Activated CD8-positive, alpha-beta memory T cell treated with anti-CD3 and anti-CD28 coated beads, Interleukin-2, amount 50 U/mL, for 1 hour (primary cell): ENCODE results near the gene PPP1R13B.
"Not testable (repeated sequence)": the region's sequence is repeated elsewhere in the genome, so short reads cannot be mapped to it uniquely, and the experiment has no call there.

Experiments used
- DNase-seq: peaks from one replicate; pipeline ENCODE4 v3.0.0-alpha.2; 2020; ENCODE audit errors: extremely low read depth

Gene PPP1R13B

DNA sequence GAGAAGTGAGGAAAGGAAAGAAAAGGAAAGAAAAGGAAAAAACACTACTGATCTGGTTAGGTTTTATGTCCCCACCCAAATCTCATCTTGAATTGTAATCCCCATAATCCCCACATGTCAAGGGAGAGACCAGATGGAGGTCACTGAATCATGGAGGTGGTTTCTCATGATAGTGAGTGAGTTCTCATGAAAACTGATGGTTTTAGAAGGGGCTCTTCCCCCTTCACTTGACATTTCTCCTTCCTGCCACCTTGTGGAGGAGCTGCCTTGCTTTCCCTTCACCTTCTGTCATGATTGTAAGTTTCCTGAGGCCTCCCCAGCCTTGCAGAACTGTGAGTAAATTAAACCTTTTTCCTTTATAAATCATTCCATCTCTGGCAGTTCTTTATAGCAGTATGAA is 54.2 kb downstream of the PPP1R13B start:
- DNase-seq = not testable (repeated sequence)

GRCh38 chr14:103788086-103788485 is 59.3 kb downstream of the PPP1R13B start:
- no peak for DNase-seq

DNA sequence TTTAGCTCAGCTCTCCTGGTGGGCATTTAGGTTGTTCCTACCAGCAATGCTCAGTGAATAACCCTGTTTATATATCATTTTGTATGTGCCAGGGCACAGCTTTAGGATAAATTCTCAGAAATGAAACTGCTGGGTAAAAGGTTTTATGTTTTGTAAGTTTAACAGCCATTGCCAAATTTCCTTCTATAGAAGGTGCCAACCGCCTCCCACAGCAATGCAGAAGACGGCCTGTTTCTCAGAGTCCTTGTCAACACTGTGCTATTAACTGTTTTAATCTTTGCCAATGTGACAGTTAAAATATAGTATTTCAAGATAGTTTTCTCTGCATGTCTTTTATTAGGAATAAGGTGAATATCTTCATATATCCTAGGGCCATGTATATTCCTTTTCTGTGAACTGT is 65.0 kb downstream of the PPP1R13B start:
- no peak for DNase-seq

GRCh38 chr14:103776319-103776718 is 71.1 kb downstream of the PPP1R13B start:
- not testable (repeated sequence) for DNase-seq

DNA sequence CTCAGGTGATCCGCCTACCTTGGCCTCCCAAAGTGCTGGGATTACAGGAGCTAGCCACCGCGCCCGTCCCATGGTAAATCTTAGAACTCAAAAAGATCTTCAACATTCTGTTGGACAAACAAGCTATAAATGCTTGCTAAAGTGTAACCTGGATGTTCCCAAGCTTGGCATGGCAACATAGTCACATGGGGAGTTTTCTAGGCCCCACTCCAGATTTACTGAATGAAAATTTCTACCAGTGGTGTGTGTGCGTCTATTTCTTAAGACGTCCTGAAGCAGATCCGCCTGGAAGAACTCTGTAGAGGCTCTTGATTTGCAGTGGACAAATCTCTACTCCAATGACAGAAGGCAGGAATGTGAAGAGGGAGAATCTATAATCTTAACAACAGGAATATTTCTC is 71.9 kb downstream of the PPP1R13B start:
- no peak for DNase-seq

DNA sequence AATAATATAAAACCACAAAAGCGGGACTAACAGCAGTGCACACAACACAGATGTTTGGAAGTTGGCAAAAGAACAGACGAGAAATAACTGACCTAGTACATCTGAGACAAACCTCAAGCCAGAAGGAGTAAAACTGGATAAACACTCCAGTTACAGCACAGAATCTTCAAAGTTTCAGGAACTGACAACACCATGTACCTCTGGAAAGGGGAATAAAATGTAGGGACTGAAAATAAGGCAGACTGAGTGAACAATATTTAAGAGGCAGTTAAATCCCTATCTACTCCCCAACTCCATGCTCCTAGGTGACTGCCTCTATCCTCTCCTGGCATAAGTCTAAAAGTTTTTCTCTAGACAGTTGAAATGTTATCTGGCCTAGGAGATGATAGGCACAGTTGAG is 73.9 kb downstream of the PPP1R13B start:
- DNase-seq = no peak

DNA sequence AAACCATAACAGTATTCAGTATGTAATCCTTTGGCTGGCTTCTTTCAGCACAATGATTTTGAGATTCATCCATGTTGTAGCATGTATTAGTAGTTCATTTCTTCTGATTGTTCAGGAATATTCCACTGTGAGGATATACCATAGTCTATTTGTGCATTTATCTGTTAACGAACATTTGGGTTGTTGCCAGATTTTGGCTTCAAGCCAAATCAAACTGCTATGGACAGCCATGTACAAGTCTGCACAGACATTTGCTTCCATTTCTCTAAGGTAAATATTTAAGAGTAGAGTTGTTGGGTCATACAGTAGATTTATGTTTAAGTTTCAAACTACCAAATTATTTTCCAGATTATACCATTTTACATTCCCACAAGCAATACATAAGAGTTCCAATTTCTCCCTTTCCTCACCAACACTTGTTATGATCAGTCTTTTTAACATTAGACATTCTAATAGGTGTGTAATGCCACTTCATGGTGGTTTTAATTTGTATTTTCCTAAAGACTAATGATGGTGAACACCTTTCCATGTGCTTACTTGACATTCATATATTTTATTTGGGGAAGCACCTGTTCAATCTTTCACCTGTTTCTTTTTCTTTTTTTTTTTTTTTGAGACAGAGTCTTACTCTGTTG is 75.2 kb downstream of the PPP1R13B start:
- no peak for DNase-seq

- no peak for DNase-seq
Measured at GRCh38 chr14:103770902-103771301, 76.5 kb downstream of the PPP1R13B start.

GRCh38 chr14:103770500-103770899 is 76.9 kb downstream of the PPP1R13B start:
- no peak for DNase-seq

- DNase-seq = no peak
Measured at GRCh38 chr14:103767336-103767894, 80.0 kb downstream of the PPP1R13B start.

DNA sequence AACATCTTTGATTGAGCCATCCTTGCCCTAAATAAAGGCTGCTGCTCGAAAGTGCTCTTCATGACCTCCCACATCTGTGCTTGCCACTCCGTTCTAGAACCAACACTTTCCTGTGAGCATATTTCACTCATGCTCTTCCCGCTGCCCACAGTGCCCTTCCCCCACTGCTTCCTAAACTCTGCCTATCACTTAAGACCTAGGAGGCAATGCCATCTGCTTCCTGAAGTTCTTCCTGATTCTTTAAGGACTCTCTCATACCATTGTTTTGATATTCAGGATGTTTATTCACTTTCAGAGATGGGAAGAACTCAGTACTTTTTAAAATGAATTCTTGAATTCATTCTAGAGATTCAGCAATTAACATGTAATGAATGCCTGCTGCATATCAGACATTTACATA is 81.8 kb downstream of the PPP1R13B start:
- DNase-seq = no peak

DNA sequence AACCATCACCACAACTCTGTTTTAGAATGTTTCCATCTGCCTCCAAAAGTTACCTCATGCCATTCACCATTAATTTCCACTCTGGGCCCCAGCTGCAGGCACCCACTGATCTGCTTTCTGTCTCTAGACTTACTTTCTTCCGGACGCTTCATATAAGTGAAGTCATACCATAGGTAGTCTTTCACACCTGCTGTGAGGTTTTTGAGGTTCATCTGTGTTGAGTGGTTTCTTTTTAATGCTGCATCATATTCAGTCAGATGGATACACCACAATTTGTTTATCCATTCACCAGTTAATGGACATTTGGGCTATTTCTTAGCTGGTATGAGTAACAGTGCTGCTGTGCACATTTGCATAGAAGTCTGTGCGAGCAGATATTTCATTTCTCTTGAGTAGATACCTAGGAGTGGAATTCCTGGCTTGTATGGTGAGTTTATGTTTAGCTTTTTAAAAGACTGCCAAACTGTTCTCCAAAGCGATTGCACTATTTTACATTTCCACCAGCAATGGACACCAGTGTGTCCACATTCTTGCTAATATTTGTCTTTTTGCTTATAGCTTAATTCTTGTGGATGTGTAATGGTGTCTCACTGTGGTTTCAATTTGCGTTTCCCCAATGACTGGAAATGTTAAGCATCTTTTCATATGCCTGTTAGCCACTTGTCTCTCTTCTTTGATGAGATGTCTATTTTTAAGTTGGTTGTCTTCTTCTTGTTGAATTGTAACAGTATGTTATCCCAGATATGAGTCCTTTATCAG is 83.5 kb downstream of the PPP1R13B start:
- no peak for DNase-seq

DNA sequence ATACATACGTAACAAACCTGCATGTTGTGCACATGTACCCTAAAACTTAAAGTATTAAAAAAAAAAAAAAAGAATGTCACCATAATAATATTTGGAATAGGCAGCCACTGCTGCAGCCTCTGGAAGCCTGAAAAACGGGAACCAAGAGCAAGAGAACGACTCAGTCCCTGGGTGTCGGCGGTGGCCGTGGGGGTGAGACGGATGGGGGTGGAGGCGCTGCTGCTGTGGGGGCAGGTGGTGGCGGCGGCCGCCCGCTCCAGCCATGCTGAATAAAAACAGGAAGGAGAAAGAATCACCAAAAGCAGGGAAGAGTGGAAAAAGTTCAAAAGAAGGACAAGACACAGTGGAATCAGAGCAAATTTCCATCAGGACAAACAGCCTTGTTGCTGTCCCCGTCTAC is 84.8 kb downstream of the PPP1R13B start:
- DNase-seq = no peak

DNA sequence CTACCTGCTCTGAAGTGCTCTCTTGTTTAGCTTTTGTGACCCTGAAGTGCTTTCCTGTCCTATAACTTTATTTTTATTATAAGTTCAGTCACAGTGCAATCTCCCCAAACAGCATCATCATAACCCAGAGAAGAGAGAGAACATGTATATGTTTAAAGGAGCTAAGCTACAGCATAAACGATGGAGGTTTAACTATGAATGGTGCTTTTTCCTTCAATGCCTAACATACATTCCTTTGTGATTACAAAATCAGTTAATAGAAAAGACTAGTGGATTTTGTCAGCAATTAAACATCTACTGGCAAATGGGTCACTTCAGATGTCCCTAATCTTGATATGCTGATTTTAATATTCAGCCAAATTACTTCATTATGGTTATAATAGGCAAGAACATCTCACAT is 85.3 kb downstream of the PPP1R13B start:
- DNase-seq = no peak

DNA sequence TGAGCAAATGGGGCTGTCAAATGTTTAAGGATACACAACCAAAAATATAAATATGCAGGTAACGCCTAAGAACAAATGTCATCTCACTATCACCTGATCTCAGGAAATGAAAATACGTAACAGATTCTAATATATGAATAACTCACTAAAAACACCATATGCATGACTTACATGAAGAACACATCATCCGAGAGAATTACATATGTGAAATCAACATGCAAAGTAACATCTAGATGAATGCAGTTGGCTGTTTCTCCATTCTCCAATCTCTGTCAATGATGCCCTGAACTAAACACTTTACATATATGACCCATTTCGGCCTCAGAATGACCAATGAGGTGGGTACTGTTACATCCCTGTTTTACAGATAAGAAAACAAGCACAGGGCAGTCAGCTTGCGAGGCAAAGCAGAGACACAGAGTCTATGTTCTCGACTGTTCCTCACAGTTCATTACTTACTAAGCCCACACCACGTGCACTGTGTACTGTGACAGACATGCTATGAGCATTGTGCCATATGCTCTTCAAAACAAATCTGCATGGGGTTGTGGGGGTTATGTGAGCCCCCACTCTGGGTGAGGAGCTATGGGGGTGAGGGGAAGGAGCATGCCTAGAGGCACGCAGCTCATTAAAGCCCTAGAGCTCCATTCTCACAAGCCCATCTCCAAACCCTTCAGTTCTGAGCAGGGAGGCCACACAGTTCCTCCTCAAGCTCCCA is 89.2 kb downstream of the PPP1R13B start:
- DNase-seq = no peak

DNA sequence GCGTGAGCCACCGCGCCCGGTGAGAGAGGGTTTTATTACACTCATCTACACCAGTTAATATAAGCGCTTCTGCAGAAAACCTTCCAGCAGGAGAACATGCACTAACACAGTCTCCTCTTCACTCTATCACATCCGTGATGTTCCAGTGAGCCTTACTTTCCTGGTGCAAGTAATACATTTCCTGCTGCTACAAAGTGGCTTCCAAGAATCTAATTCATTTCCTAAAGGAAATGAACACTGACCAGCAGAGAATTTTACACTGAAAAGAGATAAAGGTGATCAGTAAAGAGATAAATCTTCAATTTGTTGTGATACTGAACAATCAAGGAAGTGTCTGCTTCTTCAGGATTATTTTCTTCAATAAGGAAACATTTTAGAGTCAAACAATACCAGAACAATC is 92.3 kb downstream of the PPP1R13B start:
- DNase-seq = no peak

- no peak for DNase-seq
Measured at GRCh38 chr14:103753774-103754173, 93.6 kb downstream of the PPP1R13B start.

DNA sequence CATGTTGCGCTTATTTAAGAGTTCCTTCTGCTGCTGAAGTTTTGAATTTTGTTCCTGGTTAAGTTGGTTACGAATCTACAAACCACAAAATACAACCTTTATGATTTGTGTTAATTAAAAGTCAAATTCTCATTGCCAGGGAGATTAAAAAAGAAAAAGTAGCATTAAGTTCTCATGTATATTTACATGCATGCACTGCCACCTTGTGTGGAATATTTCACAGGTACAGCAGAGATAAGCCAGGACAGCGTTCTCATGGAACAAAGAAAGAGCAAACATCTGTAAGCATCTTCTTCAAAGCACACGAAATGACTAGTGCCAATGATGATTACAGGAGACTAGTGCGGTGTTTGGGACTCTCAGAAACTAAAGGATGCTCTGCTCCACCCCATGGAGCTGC is 97.5 kb downstream of the PPP1R13B start:
- no peak for DNase-seq

DNA sequence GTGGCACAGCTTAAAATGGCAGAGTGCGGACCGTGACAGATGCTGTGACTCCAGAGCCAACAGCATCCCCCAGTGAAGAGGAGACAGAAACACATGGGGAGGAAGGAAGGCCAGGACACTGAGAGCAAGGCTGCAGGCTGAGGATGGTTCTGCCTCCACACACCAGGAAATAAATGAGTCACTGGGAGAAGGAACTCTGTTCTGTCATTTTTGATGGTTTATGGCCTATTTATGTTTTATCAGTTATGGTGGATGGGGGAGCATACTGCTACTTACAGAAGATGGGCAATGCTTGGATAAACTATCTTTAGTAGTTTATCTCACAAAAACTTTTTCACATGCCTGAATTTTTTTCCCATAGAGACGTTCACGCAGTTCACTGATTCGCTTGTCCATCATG is 97.9 kb downstream of the PPP1R13B start:
- DNase-seq = no peak

- DNase-seq = no peak
Measured at GRCh38 chr14:103748534-103748857, 98.9 kb downstream of the PPP1R13B start.

DNA sequence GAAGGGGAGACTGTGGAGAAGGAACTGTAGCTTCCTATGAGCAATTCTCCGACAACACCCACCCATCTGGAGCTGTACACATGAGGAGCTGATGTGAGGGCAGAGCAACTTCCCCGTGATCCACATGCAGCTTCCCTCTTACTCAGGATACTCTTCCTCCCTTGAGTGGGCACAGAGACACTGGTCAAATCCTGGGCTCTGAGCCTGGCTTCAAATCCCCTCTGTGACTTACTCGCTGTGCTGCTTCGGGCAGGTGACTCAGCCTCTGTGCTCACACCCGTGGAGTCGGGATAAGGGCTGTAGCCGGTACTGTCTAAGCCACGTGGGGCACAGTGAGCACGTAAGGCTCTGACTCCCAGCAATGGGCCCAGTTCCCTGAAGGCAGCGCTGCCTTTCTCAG is 100.7 kb downstream of the PPP1R13B start:
- no peak for DNase-seq

GRCh38 chr14:103745424-103745823 is 102.0 kb downstream of the PPP1R13B start:
- no peak for DNase-seq
